GM23338 (cell line): ENCODE results near the gene NHS. TPM values are rescaled to one million over a fixed set of nuclear protein-coding genes. Genes with fewer than 3 reads are reported as not detected.

Source experiments
- ATAC-seq: fragments of 200-7000 bp; cut with Tn5 transposase; 3 replicates; pipeline ENCODE4 v1.9.1; 2020
- DNase-seq: peaks from one replicate; pipeline ENCODE4 v3.0.0-alpha.2; 2015; ENCODE audit warnings: low spot score
- H2AFZ ChIP-seq: fragments of 200-600 bp; sonication (generic); 2 replicates; pipeline ENCODE4 v1.8.0; 2016; ENCODE audit warnings: antibody characterized with exemption, mild to moderate bottlenecking, moderate library complexity
- H3F3A ChIP-seq: fragments of 200-600 bp; sonication (generic); replicated peaks from 2 replicates; pipeline ENCODE4 v1.8.0; 2017; ENCODE audit warnings: antibody characterized with exemption, mixed run types, low read depth
- H3K27ac ChIP-seq: fragments of 200-600 bp; sonication (generic); 2 replicates; pipeline ENCODE4 v1.6.1; 2016; ENCODE audit warnings: low read depth
- H3K27me3 ChIP-seq: fragments of 200-600 bp; sonication (generic); 2 replicates; pipeline ENCODE4 v1.8.0; 2016; ENCODE audit warnings: mild to moderate bottlenecking, mixed run types, moderate library complexity; ENCODE audit not compliant: insufficient read depth
- H3K36me3 ChIP-seq: fragments of 200-600 bp; sonication (generic); 2 replicates; pipeline ENCODE4 v1.8.0; 2016; ENCODE audit warnings: mild to moderate bottlenecking; ENCODE audit not compliant: insufficient read depth
- H3K4me1 ChIP-seq: fragments of 200-600 bp; sonication (generic); 2 replicates; pipeline ENCODE4 v1.8.0; 2016; ENCODE audit warnings: mild to moderate bottlenecking, moderate library complexity; ENCODE audit not compliant: insufficient read depth
- H3K4me2 ChIP-seq: fragments of 200-600 bp; sonication (generic); 2 replicates; pipeline ENCODE4 v1.7.1; 2017; ENCODE audit warnings: mixed run types
- H3K4me3 ChIP-seq: fragments of 200-600 bp; sonication (generic); 2 replicates; pipeline ENCODE4 v1.6.1; 2016; ENCODE audit warnings: mixed run types
- H3K79me2 ChIP-seq: fragments of 200-600 bp; sonication (generic); replicated peaks from 2 replicates; pipeline ENCODE4 v1.8.0; 2017; ENCODE audit warnings: mild to moderate bottlenecking; ENCODE audit not compliant: insufficient read depth
- H3K9me2 ChIP-seq: fragments of 200-600 bp; sonication (generic); 2 replicates; pipeline ENCODE4 v1.8.0; 2017; ENCODE audit not compliant: insufficient read depth
- H4K20me1 ChIP-seq: fragments of 200-600 bp; sonication (generic); replicated peaks from 2 replicates; pipeline ENCODE4 v1.8.0; 2017; ENCODE audit warnings: mild to moderate bottlenecking; ENCODE audit not compliant: insufficient read depth
- H3K27ac Mint-ChIP-seq: 2 replicates; pipeline ENCODE4 v1.8.0; 2020; ENCODE audit warnings: inconsistent platforms, mild to moderate bottlenecking, moderate library complexity, mixed read lengths
- H3K27me3 Mint-ChIP-seq: 3 replicates; pipeline ENCODE4 v1.8.0; 2022; ENCODE audit warnings: low read depth, mild to moderate bottlenecking, moderate library complexity, mixed read lengths, inconsistent platforms; ENCODE audit not compliant: insufficient read depth, poor library complexity
- H3K36me3 Mint-ChIP-seq: 3 replicates; pipeline ENCODE4 v1.8.0; 2021; ENCODE audit warnings: low read depth, mild to moderate bottlenecking, inconsistent platforms, moderate library complexity, mixed read lengths
- H3K4me1 Mint-ChIP-seq: 3 replicates; pipeline ENCODE4 v1.8.0; 2020; ENCODE audit warnings: mild to moderate bottlenecking, inconsistent platforms, mixed read lengths
- H3K4me3 Mint-ChIP-seq: 3 replicates; pipeline ENCODE4 v1.8.0; 2021; ENCODE audit warnings: moderate library complexity, mild to moderate bottlenecking, inconsistent platforms, mixed read lengths
- H3K9me3 Mint-ChIP-seq: 3 replicates; pipeline ENCODE4 v1.8.0; 2020; ENCODE audit warnings: moderate library complexity, mild to moderate bottlenecking, inconsistent platforms, mixed read lengths
- CREB1 ChIP-seq: fragments of 250-450 bp; sonication (Bioruptor Pico); IDR thresholded peaks from 2 replicates; pipeline ENCODE4 v1.5.0; 2020; ENCODE audit warnings: low read depth, mild to moderate bottlenecking, moderate library complexity
- EZH2phosphoT487 ChIP-seq: fragments of 200-600 bp; sonication (generic); IDR thresholded peaks from one replicate; pipeline ENCODE4 v1.8.1; 2018; ENCODE audit warnings: antibody characterized with exemption; ENCODE audit not compliant: unreplicated experiment
- NANOG ChIP-seq: IDR thresholded peaks from 2 replicates; pipeline ENCODE4 v1.6.1; 2016; ENCODE audit warnings: antibody characterized with exemption, borderline replicate concordance
- POLR2AphosphoS5 ChIP-seq: IDR thresholded peaks from 2 replicates; pipeline ENCODE4 v1.6.1; 2016; ENCODE audit warnings: antibody characterized with exemption, low read depth
- ZNF114 ChIP-seq: fragments of 250-450 bp; sonication (Bioruptor Pico); IDR thresholded peaks from 2 replicates; pipeline ENCODE4 v1.5.0; 2020; ENCODE audit warnings: mild to moderate bottlenecking, moderate library complexity
- ZNF462 ChIP-seq: fragments of 250-450 bp; sonication (Bioruptor Pico); IDR thresholded peaks from 2 replicates; pipeline ENCODE4 v1.5.0; 2020; ENCODE audit warnings: mild to moderate bottlenecking, moderate library complexity
- polyA plus RNA-seq: library from polyadenylated mRNA; unstranded; fragments of >200 nt; fragmentation: Nextera tagmentation; extraction: Ambion mirVana; gene quantifications from 2 replicates; pipeline ENCODE4 v1.2.1, GENCODE V29; 2016
- total RNA-seq: library from RNA; depleted of rRNA; stranded (reverse); fragments of >200 nt; shearing (Covaris generic); gene quantifications from 2 replicates; pipeline ENCODE4 v1.2.3, GENCODE V29; 2014

The NHS gene
- total and polyA plus RNA-seq, 2 experiments from 2014 or later: 1.8 to 8.2 TPM

DNA sequence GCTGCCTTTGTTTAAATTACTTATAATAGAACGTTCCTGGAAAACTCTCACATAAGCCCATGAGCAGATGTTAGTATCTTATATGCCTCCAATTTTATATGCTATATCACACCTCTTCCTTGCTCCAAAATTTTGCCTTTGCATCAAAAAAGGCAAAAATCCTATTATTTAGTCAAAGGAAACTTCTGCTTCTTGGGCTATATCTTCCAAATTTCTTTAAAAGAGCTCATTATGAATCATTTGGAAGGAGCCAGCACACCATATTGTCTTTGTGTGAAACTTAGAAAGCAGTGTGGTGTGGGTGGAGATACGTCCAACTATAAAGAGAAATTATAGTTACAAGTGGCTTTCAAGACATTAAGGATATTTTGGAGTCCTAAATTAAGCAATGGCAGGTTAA is 35.7 kb downstream of the NHS start (continued):
- TF ChIP-seq ZNF462: no peak
- TF ChIP-seq NANOG: no peak
- TF ChIP-seq ZNF114 (CRISPR knock-in tag): no peak
- TF ChIP-seq EZH2phosphoT487: no peak

DNA sequence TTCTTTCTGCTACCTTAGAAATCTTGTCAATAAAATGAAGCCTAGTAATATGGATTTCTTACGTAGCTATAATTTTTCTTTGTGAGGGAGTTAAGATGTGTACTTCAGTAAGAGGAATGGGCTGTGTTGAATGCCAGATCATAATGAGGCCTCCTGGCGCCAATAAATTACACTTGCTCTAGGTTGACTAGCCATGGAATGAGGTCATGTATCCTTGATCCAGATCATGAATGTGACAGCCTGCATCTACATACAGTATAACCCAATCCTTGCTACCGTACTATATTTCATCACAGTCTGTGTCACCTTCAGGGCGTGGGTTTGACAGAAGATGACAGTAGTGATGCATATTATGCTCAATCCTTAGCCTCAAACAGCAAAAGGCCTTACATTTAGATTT is 36.2 kb downstream of the NHS start:
- Mint-ChIP-seq H3K27ac (no peak overlapping the region), H3K27me3 (peaks cover 2% of the 10 kb centered on the region), H3K4me3 (no peak overlapping the region), H3K9me3 (no peaks in the 10 kb centered on the region), H3K4me1 (peaks cover 57% of the 10 kb centered on the region), H3K36me3 (no peaks in the 10 kb centered on the region)
- peaks cover 4% of the 10 kb centered on the region for H3K27me3 ChIP-seq
- TF ChIP-seq POLR2AphosphoS5 (no peak), CREB1 (CRISPR knock-in tag) (no peak)
- H3F3A ChIP-seq: no peaks in the 10 kb centered on the region
- H2AFZ ChIP-seq: no peak overlapping the region
- no peaks in the 10 kb centered on the region for H3K9me2 ChIP-seq
- peaks cover 58% of the 10 kb centered on the region for H3K4me1 ChIP-seq
- no peak for ATAC-seq
- H3K36me3 ChIP-seq: no peaks in the 10 kb centered on the region
- no peaks in the 10 kb centered on the region; the same call in 1 of the 2 replicates for H3K79me2 ChIP-seq
- H3K27ac ChIP-seq: no peak overlapping the region
- no peak overlapping the region for H3K4me3 ChIP-seq
- no peak overlapping the region for H3K4me2 ChIP-seq
- no peaks in the 10 kb centered on the region for H4K20me1 ChIP-seq
- DNase-seq: no peak
